Cardiac septum (tissue), 1 donor: ENCODE data around the gene COL27A1. TPM values are rescaled to one million over a fixed set of nuclear protein-coding genes. Genes with fewer than 3 reads are reported as not detected.

Experiments used
- DNase-seq: peaks from one replicate; pipeline ENCODE4 v3.0.0-alpha.2; 2020; ENCODE audit warnings: low spot score
- intact Hi-C: fragments of 100-400 bp; cut with DNase I; formaldehyde crosslinking; loops from one replicate; pipeline ENCODE4 v1.14.0; 2022
- total RNA-seq: library from RNA; stranded (reverse); fragmentation: NEBNext Ultra II Directional; extraction: Animal tissue kit (Norgen Biotek cat#: 25700); gene quantifications from one replicate; pipeline ENCODE4 v1.2.1, GENCODE V29; 2021
- donor health status: DM: no; HTN: no; CAD: no.

COL27A1 gene
- total RNA-seq, 1 donor from 2014 or later, result 12.8 TPM

DNA sequence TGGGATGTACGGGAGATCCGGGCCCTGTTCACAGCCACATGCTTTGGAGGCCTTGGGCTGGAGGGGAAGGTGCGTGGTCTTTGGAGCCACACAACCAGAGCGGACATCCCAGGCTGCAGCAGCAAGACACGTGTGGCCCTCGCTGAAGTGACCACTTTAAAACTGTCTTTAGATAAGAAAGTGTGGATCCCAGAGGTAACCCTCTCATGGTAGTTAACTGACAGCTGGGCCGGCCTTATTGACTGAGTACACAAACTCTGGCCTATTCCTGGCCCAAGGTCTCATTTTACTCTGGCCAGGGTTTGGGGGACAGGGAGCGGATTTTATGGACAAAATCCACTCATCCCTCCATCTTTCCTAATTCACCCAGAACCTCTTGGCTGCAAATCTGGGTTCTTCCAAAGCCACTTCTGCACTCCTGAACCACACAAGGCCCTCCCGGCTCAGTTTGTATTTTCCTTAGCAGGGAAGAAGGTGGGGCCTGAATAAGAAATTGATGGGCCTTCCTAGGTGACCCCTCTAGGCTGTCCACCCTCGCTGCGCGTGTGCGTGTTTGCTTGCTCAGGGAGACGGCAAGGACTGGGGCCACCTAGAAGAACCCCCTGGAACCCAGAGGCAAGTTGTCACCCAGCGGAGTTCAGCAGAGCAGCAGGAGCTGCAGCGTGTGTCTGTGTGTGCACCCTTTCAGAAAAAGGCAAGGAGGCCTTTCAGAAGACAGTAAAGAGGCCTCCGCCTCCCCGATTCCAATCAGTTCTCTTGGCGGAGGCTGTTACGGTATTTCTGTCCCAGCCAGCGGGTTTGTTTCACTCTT lies 94.3 kb downstream of the COL27A1 start:
- no peak for DNase-seq
- intact Hi-C loops, result loop anchor here (1.0 kb wide), 1 partner anchor 42 kb away; no protein-coding TSS in a partner anchor

DNA sequence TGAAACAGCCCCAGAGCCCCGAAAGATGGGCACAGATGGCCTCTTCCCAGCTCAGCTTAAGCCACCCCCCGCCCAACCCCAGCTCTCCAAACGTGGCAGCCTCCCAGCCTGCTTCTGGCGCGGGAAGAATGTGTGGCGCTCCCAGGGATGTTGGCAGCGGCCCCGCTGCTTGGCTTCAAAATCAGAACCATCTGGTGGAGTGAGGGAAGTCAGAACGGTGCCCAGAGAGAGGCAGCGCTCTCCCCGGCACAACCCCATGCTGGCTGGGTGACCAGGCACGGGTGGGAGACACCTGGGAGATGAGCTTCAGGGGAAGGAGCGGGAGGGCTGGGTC lies 94.9 kb downstream of the COL27A1 start:
- intact Hi-C loops, result loop anchor here (1.0 kb wide), 1 partner anchor 43 kb away; no protein-coding TSS in a partner anchor
- DNase-seq, result peak; percentile 84

DNA sequence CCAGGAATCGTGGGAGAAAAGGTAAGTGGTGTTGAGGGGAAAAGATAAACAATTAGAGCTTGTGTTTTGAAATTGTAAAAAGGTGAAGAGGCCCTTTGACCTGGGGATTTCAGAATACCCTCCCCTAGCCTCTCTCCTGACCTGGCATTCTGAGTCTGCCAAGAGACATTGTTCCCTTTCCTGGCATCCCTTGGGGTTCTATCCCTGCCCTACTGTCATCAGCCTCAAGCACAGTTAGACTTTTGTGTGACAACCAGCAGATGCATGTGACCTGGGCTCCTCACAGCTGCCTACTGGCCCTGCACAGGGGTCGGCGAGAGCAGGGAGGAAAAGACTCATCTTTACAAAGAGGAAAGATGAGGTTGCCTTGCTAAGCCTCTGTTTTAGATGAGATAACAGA lies 95.3 kb downstream of the COL27A1 start:
- DNase-seq, result no peak

DNA sequence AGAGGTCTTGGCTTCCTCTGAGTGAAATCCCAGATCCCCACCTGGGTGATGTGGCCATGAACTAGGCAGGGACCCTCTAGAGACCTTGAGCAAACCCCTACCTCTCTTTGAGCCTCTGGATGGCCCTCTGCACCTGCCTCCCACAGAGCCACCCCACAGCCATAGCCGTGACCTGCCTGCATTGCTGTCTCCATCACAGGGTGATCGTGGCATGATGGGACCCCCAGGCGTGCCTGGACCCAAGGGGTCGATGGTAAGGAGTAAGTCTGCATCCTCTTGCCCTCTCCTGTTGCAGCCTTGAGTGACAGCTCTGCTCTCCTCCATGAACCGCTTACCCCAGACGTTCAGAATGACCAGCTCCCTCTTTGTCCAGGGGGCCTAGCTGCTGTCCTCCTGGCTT lies 97.1 kb downstream of the COL27A1 start:
- intact Hi-C loops, result no loop called here
- DNase-seq, result no peak

More for the DNA sequence above, 95.3 kb downstream of the COL27A1 start:
- intact Hi-C loops, result loop anchor here (1.0 kb wide), 1 partner anchor 43 kb away; no protein-coding TSS in a partner anchor

DNA sequence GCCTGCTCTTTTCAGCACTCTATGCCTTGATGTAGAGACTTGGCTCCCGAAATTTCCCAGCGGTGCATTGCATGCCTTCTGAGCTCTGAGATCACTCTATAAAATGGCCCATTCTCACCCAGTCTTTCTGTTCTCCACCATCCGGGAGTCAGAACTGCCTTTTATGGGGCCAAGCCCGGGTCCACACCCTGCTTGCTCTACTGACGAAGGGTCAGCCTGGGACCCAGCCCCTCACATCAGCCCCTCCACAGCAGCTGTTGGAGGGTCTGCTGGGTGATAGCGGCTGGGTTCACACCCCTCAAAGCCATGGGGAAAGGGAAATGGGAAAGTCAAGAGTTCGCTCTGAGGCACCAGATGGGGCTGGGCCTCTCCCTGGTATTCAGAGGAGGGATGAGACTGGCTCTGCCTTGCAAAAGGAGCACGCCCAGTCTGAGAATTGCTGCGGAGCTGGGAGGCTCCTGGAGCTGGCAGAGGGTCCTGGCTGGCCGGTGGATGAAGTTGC lies 101.5 kb downstream of the COL27A1 start:
- DNase-seq, result no peak

DNA sequence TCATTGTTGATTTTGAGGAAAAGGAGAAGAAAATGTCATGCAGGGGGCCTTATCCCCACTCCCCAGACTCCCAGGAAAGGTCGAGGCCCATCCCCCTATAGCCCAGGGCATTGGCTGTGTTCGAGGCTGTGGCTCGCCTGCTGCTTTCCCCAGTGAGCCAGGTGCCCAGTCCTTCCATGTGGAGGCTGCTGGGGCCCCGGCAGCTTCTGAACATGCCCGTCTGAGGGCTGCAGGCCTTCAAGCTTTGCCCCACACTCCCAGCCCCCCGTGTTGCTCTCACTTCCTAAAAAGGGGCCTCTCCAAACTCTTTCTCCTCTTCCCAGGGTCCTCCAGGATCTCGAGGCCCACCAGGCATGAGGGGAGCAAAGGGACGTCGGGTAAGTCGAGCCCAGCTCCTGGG lies 102.9 kb downstream of the COL27A1 start:
- no peak for DNase-seq
- intact Hi-C loops, result no loop called here

More for the DNA sequence above, 101.5 kb downstream of the COL27A1 start:
- intact Hi-C loops, result no loop called here

DNA sequence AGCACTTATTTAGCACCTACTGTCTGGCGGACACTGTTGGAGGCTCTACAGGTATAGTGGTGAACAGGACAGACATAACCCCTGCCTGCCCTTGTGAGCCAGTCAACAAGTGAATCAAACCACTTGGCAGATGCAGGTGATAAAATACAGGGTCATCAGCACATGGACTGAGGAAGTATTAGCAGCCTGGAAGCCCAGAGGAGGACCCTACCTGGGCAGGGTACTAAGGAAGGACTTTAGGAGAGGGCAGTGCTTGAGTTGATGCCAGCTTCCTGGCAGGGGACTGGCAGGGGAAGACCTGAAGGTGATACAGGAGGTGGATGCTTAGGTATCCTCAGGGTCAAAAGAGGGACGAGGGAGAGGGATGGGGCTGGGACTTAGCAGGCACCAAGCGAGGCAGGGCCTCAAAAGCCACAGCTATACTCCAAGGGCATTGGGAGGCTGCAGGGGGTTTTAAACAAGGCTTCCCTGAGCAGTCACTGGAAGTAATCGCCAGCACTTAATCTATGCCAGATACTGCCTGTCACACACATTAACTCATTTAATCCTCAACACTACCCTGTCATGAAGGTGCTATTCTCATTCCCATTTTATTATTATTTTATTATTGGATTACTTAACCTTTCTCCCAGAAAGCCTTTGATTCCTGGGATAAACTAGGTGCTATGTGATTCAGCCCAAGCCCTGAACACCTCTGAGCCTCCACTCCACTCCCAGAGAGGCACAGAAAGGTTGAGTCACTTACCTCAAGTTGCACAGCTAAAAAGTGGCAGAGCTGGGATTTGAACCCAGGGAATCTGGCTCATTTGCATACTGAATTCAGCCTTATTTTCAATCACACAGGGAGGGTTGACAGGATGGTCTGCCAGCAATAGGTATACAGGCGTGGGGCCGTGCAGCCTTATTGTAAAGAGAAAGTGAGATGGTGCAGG lies 103.8 kb downstream of the COL27A1 start:
- intact Hi-C loops, result no loop called here
- DNase-seq, result no peak

DNA sequence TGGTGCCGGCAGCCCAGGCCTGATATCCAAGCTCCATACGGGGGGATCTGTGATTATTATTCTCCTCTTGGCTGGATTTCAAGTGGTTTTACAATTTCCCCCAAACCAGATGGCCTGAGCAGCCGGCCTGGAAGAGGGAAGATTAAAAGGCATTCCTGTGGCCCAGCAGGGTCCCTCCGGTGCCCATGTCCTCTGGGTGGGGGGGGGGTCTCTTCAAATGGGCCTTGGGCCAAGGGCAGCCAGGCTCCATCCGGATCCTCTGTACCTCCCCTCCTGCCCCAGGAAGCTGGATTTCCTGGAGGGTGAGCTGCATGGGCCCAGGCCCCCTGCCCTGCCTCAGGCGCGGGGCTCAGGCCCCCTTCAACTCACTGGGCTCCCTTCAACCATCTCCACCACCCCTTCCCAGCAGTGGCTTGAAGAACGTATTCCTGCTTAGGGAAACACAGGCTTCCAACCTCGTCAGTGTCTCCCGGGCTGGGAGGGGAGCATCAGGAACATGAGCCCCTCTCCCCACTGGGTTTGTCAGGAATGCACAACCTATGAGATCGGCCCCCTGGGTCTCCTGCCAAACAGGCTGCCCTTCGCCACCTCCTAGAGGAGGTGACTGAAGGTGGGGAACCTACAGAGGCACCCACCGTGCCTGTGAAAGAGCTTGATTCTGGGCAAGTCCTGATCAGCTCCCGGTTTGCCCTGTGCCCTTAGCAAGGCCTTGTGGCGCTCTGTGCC lies 104.6 kb downstream of the COL27A1 start:
- intact Hi-C loops, result no loop called here

DNA sequence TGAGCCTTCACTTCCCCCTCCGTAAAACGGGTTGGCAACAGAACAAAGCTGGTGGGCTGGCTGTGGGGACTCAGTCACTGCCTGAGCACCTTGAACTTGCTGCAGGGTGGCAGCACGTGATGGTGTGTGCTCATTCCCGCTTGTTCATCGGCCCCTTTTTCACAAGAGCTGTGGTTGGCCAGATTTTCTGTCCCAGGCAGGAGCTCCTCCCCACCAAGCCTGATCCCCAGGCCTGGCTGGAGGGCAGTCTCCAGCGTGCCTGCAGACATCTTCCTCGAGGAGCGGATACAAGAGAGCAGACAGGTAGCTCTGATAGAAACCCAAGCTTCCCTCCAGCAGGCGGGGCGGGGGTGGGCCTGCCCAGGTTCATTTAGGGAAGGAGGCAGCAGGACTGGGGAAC lies 105.7 kb downstream of the COL27A1 start:
- intact Hi-C loops, result no loop called here
- no peak for DNase-seq

More for the DNA sequence above, 104.6 kb downstream of the COL27A1 start:
- DNase-seq, result no peak

DNA sequence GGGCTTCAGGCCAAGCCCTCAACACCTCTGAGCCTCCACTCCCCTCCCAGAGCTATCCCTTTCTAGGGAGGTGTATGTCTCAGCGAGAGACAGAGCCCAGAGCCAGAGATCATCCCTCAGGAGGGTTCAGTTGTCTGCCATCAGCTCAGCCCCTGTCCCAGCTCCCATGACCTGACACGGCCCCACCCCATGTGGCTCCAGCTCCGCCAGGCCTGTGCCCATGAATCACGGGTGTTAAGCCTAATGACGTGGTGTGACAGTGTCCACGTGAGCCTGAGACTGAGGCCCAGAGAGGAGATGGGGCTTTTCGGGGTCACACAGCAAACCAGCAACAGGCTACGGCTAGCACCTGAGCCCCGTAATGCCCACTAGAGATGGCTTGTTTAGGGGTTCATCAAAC lies 106.7 kb downstream of the COL27A1 start:
- DNase-seq, result no peak
- intact Hi-C loops, result no loop called here

DNA sequence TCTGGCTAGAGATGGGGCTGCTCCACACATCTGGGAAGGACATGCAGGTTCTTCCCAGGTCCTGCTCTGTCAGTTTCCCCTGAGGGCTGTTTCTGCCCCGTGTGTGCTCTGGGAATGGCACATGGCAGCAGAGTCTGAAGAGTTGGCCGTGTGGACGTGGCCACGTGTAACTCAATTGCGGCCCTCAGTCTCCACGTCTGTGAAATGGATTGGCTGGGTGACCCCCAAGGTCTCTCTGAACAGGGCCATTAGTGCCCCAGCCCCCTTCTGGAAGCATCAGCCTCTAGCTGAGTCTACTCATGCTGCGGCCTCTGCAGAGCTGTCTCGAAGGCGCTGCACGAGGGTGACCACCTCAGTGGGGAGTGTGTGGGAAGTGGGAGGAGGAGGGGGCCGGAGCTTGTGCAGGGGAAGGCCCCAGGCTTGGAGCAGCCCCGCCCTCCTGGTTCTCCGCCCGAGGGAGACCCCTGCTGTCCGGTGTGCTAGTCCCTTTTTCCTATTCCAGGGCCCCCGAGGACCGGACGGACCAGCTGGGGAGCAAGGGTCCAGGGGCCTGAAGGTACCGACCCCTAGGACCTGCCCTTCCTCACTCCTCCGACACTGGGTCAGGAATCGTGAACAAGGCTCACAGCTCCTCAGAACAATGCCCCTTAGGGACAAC lies 108.6 kb downstream of the COL27A1 start:
- no peak for DNase-seq
- intact Hi-C loops, result no loop called here

DNA sequence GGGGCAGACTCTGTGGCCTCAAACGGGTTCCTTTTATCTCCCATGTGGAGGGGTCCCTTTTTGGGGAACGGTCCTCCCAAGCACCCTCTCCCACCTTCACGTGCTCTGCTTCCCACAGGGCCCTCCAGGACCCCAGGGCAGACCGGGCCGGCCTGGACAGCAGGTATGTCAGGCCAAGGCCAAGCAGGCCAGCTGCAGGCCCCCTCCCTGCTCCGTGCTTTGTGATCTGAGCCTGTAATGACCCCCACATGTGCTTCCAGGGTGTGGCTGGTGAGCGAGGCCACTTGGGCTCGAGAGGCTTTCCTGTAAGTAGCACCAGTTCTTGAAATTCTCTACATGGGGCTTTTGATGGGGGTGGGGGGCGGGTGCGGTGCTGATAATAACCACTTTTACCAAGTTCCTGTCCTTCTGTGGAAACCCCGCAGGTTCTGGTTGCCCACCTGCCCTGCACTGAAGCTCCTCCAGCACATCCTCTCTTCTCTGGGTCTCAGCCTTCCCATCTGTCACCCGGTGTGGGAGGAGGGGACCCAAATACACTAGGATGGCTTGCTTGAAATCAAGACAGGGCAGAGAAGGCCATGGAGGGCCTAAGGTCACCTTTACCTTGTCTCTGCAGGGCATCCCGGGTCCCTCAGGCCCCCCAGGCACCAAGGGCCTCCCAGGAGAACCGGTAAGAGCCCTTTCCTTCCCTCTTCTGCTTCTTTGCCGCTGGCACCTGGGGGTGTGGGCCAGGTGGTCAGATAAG lies 109.6 kb downstream of the COL27A1 start:
- intact Hi-C loops, result no loop called here

DNA sequence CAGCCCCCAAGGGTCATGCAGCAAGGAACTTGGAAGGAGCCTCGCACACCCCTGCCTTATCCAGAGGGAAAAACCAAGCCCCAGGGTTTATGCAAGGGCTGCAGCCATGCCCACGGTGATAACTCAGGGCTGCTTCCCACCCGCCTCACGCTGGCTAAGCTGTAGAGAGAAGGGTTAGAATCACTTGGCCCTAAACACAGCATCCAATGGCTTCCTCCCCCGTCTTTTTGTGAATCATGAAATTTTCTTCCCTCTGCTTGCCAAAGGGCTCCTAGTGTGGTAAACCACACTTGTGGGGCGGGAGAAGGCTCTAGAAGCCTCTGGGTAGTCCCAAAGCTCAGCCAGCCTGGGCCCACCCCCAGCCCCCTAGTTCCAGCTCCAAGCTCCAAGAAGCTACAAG lies 111.6 kb downstream of the COL27A1 start:
- intact Hi-C loops, result no loop called here
- DNase-seq, result no peak

More for the DNA sequence above, 109.6 kb downstream of the COL27A1 start:
- no peak for DNase-seq

DNA sequence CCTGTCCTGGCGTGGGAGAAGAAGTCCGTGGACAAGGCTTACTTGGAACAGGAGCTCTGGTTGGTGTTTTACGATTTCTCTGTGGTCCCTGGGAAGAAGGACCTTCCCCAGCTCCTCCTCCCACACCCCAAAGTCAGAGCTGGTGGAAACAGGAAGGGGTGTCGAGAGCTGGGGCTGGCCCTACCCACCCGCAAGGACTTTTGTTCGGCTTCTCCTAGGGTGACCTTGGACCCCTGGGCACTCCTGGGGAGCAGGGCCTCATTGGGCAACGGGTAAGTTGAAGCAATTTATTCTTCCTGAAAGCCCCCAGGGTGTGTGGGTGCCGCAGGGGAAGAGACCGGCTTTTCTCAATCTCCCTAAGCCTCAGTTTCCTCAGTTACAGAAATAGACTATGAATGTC lies 113.7 kb downstream of the COL27A1 start:
- no peak for DNase-seq
- intact Hi-C loops, result no loop called here

DNA sequence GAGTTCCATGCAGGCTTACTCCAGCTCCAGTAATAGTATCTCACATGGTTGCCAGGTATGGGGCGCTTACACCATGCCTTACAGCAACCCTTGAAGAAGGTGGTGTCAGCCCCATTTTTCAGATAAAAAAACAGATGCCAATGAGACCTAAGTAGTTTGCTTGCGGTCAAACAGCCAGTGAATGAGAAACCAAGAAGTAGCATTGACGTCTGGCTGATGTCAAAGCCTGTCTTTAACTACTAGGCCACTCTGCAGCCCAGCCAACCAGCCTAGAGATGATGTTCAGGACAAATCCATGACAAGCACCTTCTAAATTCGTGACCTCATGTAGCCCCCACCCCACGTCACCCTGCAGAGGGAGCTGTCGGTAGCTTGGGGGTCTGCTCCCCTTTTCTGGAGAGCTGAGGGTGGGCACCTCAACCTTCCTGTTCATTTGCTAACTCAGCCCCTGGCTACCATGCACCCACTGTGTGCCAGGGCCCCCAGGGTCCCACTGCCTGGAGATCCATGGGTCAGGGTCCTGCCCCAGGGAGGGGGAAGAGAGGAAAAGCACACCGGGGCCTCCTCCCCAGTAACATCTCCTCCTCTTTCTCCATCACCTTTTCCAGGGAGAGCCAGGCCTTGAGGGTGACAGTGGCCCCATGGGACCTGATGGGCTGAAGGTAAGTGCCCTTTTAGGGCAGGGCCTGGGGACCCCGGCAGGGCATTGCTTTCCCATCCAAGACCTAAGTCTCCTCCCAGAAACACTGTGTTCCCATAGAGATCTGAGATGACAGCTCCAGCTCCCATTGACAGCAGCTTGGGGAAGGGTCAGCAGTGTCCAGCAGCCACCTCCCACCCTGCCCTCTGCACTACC lies 115.0 kb downstream of the COL27A1 start:
- DNase-seq, result no peak
- intact Hi-C loops, result loop anchor here (5.0 kb wide), 3 partner anchors 113 to 188 kb away; partner anchors contain the start of gene COL27A1

DNA sequence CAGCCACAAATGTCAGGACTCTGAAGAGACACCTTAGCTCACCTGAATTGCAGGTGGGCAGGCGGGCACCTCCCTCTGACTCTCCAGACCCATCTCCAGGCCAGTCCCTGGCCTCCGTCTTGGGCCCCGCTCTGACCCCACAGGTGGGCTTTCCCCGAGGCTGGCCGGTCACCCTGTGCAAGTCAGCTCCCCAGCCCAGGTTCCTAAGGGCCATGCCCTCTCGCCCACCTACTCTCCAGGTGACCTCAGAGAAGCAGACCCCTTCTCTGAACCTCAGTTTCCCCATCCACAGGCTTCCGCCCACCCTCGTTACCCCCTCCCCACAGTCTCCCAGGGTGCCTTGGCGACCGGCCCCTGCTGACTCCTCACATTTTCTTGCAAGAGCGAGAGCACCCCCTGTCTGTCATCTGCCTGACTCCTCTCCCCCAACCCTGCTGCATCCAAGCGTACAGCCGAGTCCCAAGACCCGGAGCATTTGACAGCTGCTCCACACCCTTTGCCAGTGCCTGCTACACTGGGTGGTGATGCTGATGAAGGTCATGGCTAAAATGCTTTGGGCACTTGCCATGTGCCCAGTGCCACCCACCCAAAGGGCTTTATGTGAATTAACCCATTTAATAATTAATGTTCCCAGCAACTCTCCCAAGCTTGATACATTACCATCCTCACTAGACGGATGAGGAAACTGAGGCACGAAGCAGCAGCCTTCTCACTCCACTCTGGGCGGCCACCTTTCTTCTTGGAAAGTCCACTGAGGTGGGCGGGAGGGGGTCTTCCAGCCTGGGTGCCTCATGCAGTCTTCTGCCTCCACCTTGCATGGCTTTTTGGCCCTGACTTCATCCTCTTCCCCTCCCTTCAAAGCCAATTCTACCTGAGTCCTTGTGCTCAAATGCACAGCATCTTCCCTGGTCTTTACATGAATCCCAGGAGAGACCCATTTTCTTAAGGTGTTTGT lies 116.5 kb downstream of the COL27A1 start:
- intact Hi-C loops, result loop anchor here (5.0 kb wide), 3 partner anchors 115 to 190 kb away; partner anchors contain the start of gene COL27A1
- DNase-seq, result peak; percentile 31
